Activated CD4-positive, alpha-beta T cell treated with anti-CD3 and anti-CD28 coated beads, Interleukin-2, amount 50 U/mL, for 48 hours (primary cell): Measurements from ENCODE around the gene C3orf70.
"Not testable (repeated sequence)": the region's sequence is repeated elsewhere in the genome, so short reads cannot be mapped to it uniquely, and the experiment has no call there.

Experiments used
- DNase-seq, 2 experiments: peaks; one replicate each; pipeline ENCODE4 v3.0.0-alpha.2; 2020

C3orf70 gene

GRCh38 chr3:185151101-185151963 lies 1.5 kb downstream of the C3orf70 start:
- DNase-seq = no peak

- DNase-seq = no peak
Observed at GRCh38 chr3:185150561-185150960, 2.3 kb downstream of the C3orf70 start.

- DNase-seq = no peak
Observed at GRCh38 chr3:185149591-185149990, 3.3 kb downstream of the C3orf70 start.

DNA sequence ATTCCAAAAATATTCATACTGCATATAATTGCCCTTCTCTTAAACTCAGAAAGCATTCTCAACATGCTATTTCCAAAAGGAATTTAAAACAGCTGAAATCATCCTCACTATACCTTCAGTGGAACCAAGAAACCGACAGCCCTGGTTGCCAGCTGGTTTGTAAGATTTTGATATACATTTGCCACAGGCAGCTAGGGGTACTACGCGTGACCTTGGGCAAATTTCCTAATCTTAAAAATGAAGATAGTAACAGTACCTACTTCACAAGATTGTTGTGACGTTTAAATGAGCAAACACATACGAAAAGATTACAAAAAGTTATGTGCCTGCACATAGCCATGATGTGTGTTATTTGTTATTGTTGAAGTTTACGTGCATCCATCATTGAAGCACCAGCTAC lies 7.3 kb downstream of the C3orf70 start:
- no peak for DNase-seq

DNA sequence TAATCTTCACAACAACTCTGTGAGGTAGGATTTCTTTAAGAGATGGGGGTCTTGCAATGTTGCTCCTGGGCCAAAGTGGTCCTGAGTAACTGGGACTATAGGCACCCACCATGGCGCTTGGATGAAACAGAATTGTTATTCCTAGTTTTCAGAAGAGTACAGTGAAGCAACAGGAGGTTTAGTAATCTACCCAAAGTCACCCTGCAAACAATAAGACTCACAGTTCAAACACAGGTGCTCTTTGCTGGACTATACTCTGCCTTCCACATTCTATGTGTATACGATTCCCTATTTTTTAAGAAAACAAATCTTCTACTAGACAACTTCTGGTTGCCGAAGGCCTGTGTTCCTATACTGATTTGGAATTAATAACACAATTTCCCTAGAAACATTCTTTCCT lies 8.1 kb downstream of the C3orf70 start:
- no peak for DNase-seq

- DNase-seq = no peak
Observed at GRCh38 chr3:185137821-185138220, 15.0 kb downstream of the C3orf70 start.

DNA sequence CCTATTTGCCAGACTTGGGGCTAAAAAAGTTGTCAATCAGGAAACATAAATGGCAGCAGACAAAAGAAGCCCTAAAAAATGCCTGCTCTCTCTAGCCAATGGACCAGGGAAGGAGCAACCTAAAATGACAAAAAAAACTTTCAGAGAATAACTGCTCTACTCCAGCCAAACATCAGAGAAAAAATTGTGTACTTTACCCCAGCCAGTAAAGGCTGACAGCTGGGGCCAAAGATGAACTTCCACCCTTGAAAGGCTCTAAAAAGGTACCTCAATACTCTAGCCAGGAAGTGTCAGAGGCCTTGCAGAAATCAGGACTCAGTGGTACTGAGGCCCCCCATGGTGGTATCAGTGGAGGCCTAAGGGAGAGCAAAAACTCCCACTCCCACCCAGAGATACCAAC lies 18.4 kb downstream of the C3orf70 start:
- DNase-seq = no peak

GRCh38 chr3:185131602-185132256 lies 21.1 kb downstream of the C3orf70 start:
- DNase-seq = no peak

DNA sequence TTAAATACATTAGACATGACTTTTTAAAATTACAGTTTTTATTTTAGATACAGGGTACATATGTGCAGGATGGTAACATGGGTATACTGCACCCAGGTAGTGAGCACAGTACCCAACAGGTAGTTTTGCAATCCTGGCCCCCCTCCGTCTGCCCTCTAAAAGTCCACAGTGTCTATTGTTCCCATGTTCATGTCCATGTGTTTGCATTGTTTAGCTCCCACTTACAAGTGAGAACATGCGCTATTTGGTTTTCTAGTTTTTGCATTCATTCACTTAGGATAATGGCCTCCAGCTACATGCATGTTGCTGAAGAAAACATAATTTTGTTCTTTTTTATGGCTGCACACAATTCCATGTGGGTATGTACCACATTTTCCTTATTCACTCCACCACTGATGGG lies 23.8 kb downstream of the C3orf70 start:
- DNase-seq = no peak

- DNase-seq = no peak
Observed at GRCh38 chr3:185126201-185126600, 26.7 kb downstream of the C3orf70 start.

DNA sequence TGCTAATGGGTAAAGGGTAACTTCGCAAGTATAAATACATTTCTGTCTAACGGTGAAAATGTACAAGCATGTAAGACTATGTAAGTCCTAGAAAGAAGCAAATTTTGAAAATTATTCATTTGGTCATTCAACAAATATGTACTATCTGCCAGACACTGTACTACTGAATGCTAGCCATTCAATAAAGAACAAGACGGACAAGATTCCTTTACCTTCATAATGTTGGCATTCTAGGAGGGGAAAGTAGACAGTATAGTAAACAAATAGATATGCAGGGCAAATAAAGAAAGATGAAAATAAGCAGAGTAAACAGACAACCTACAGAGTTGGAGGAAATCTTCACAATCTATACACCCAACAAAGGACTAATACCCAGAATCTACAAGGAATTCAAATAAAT lies 32.7 kb downstream of the C3orf70 start:
- DNase-seq = no peak

DNA sequence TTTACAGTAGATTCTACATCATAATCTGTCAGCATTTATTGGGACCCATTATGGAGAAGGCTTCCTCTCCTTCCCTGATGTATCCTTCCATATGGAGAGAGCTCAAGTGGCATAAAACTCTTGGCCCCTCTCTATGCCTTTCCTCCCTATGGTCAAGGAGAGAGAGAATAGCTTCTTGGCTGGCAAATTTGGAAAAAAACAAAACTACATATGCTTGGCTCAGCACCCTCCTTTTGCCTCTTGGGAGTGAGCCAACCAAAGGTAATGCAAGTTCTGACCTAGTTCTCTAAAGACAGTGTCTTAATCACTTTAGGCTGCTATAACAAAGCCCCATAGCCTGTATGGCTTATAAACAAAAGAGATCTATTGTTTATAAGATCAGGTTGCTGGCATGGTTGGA lies 37.5 kb downstream of the C3orf70 start:
- no peak for DNase-seq

GRCh38 chr3:185114756-185115155 lies 38.1 kb downstream of the C3orf70 start:
- no peak for DNase-seq

DNA sequence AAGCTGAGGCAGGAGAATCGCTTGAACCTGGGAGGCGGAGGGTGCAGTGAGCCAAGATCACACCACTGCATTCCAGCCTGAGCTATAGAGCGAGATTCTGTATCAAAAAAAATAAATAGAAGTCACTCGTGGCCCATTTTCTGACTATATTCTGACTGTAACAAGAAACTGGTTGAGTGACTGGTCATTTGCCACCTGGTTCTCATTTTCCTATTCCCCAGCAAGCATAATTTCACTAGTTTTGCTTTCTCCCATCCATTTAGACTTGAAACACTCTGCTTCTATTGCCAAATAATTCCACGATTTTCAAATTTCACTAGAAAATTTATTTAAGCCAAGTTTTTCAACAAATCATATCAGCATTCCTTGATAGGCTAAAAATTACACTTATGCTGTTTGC lies 40.7 kb downstream of the C3orf70 start:
- no peak for DNase-seq

- not testable (repeated sequence) for DNase-seq
Observed at GRCh38 chr3:185109012-185109411, 43.8 kb downstream of the C3orf70 start.

DNA sequence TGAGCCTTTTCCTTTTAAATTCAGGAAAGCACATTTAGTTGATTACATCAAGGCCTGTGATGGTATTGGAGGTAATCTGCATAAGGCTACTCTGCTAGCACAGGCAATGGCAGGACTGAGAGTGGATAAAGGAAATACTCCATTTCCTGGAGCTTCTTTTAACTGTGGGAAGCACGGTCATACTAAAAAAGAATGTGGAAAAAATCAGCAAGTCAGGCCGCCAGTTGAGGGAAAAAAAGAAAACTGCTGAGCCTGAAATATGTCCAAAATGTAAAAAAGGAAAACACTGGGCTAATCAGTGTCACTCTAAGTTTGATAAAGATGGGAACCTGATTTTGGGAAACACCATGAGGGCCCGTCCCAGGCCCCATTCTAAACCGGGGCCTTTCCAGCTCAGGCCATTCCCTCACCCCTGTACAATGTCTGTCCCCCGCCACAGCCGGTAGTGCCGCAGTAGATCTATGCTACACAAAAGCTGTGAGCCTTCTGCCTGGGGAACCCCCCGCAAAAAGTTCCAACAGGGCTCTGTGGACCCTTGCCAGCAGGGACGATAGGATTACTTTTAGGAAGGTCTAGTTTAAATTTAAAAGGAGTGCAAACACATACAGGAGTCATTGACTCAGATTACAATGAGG lies 46.5 kb downstream of the C3orf70 start:
- DNase-seq = not testable (repeated sequence)

- DNase-seq = no peak
Observed at GRCh38 chr3:185103359-185104127, 49.3 kb downstream of the C3orf70 start.

DNA sequence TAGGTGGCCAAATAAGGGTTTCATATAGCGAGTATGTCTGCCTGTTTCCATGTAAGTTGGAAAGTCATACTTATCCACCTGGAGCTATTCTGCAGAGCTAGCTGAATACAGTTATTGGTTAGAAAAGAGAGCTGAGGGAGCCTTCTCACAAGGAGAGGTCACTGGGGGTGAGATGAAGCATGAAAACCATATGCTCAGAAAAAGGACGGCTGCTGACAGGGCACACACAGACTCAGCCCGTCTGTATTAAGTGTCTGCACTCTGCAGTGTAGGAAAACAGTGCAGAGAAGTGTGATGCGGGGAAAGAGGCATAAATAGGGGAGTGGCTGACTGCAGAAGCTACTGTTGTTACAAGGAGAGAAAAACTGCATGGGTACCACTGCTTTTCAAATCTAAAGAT lies 58.2 kb downstream of the C3orf70 start:
- no peak for DNase-seq

DNA sequence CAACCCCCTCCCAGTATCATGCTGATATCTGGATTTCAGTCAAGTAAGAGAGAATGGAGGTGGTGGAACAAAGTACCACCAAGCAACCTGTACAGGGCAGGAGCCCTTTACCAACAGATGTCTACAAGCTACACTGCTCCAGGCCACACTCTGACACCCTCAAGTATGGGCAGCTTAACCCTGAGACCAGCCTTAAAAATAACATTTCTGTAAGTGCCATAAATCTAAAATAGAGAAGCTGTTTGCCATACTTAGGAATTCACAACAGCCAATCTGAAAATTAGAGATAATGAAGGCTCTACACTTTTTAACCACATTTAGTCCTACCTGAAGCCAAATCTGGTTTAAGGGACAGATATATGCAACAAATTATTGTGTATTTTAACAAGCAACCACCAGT lies 59.7 kb downstream of the C3orf70 start:
- DNase-seq = no peak

GRCh38 chr3:185090811-185091210 lies 62.0 kb downstream of the C3orf70 start:
- no peak for DNase-seq

- no peak for DNase-seq
Observed at GRCh38 chr3:185089751-185090150, 63.1 kb downstream of the C3orf70 start.

DNA sequence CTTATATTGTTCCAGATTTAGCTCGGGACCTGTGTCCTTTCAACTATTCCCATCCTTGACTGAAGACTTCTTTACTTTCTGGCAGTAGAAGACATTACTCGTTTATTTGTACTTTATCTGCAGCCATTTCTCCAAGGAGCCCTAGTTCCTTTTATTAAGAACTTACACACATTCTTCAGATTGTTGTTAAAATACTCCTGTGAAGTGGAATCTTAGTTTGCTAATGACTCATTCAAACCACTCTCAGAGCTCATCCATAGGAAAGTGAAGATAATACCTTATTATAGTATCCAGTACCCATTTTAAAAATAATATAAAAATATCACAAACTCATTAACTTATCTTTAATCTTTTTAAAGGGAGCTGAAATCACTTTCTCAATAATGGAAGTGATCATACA lies 63.5 kb downstream of the C3orf70 start:
- no peak for DNase-seq

DNA sequence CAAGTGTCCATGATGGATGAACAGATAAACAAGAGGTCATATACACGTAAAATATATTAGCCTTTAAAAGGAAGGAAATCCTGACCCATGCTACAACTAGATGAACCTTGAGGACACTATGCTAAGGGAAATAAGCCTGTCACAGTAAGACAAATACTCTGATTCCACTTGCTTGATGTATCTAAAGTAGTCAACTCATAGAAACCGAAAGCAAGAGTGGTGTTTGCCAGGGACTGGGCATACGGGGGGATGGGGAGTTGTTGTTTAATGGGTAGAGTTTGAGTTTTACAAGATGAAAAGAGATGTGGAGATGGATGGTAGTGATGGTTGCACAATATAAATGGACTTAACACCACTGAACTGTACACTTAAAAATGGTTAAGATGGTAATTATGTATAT lies 65.4 kb downstream of the C3orf70 start:
- DNase-seq = no peak
